Testis (tissue), 2 donors: ENCODE results near the gene SUN1.

Experiments
- POLR2A ChIP-seq: fragments of 450-650 bp; IDR thresholded peaks from one replicate; pipeline ENCODE4 v1.6.1; 2017; ENCODE audit warnings: antibody characterized with exemption, mild to moderate bottlenecking, moderate library complexity
- TF ChIP-seq, protein P1 (sequence below), 3 experiments: fragments of 450-650 bp in 2 of 3; fragments of 200-600 bp in 1 of 3; sonication (generic) in 1 of 3; IDR thresholded peaks; one replicate each; pipeline ENCODE4 v1.5.1; 2016 to 2019; ENCODE audit warnings: antibody characterized with exemption in 3 of 3, mild to moderate bottlenecking in 2 of 3, moderate library complexity in 1 of 3

DNA sequence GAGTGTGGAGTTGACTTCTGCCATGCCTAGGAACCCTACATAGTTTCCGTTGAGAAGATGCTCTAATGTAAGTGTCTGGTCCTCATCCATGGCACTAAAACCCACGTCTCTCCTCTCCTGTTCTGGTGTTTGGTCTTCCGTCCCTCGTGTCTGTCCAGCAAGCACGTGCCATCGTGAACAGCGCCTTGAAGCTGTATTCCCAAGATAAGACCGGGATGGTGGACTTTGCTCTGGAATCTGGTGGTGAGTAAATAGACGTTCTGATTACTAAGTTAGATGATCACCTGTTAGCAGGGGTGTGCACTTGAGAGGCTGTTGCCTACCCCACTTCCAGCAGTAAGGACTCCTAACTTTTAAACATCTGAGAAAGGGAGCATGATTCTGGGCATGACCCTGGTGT, 28.9 kb downstream of the SUN1 start:
- TF ChIP-seq, protein P1, sequence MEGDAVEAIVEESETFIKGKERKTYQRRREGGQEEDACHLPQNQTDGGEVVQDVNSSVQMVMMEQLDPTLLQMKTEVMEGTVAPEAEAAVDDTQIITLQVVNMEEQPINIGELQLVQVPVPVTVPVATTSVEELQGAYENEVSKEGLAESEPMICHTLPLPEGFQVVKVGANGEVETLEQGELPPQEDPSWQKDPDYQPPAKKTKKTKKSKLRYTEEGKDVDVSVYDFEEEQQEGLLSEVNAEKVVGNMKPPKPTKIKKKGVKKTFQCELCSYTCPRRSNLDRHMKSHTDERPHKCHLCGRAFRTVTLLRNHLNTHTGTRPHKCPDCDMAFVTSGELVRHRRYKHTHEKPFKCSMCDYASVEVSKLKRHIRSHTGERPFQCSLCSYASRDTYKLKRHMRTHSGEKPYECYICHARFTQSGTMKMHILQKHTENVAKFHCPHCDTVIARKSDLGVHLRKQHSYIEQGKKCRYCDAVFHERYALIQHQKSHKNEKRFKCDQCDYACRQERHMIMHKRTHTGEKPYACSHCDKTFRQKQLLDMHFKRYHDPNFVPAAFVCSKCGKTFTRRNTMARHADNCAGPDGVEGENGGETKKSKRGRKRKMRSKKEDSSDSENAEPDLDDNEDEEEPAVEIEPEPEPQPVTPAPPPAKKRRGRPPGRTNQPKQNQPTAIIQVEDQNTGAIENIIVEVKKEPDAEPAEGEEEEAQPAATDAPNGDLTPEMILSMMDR (IDR thresholded peaks at IDR 0.05): no peak
- no peak for TF ChIP-seq POLR2A
